ENCODE measurements around the gene PILRA. TPM values are rescaled to one million over a fixed set of nuclear protein-coding genes. Genes with fewer than 3 reads are reported as not detected.
"Not testable (repeated sequence)": the region's sequence is repeated elsewhere in the genome, so short reads cannot be mapped to it uniquely, and the experiment has no call there.

The PILRA gene
- total RNA-seq, 1 donor from 2014 or later: not detected

DNA sequence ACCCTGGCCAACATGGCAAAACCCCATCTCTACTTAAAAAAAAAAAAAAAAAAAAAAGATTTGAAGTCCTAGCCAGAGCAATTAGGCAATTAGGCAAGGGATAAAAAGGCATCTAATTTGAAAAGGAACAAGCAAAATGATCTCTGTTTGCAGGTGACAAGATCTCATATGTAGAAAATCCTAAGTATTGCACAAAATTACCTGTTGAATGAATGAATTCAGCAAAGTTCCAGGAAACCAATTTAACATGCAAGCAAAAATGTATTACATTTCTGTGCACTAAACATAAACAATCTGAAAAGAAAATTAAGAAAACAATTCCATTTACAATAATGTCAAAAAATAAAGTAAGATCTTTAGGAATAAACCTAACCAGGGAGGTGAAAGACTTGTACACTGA, 10.2 kb upstream of the PILRA start:
- DNase-seq (ENCODE audit: low read depth): no peak
- H3K4me3 ChIP-seq (ENCODE audit: low read depth, low read length): no peak overlapping the region
- TF ChIP-seq, protein P1, sequence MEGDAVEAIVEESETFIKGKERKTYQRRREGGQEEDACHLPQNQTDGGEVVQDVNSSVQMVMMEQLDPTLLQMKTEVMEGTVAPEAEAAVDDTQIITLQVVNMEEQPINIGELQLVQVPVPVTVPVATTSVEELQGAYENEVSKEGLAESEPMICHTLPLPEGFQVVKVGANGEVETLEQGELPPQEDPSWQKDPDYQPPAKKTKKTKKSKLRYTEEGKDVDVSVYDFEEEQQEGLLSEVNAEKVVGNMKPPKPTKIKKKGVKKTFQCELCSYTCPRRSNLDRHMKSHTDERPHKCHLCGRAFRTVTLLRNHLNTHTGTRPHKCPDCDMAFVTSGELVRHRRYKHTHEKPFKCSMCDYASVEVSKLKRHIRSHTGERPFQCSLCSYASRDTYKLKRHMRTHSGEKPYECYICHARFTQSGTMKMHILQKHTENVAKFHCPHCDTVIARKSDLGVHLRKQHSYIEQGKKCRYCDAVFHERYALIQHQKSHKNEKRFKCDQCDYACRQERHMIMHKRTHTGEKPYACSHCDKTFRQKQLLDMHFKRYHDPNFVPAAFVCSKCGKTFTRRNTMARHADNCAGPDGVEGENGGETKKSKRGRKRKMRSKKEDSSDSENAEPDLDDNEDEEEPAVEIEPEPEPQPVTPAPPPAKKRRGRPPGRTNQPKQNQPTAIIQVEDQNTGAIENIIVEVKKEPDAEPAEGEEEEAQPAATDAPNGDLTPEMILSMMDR (conservative IDR thresholded peaks at IDR 0.05; ENCODE audit: low read depth, low read length): no peak

DNA sequence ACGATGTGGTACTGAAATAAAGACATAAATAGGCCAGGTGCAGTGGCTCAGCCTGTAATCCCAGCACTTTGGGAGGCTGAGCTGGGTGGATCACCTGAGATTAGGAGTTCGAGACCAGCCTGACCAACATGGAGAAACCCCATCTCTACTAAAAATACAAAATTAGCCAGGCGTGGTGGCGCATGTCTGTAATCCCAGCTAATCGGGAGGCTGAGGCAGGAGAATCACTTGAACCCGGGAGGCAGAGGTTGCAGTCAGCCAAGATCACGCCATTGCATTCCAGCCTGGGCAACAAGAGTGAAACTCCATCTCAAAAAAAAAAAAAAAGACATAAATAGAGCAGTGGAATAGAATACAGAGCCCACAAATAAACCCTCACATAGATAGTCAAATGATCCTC, 9.5 kb upstream of the PILRA start:
- DNase-seq (ENCODE audit: low read depth); H3K4me3 ChIP-seq (ENCODE audit: low read depth, low read length): not testable (repeated sequence)

DNA sequence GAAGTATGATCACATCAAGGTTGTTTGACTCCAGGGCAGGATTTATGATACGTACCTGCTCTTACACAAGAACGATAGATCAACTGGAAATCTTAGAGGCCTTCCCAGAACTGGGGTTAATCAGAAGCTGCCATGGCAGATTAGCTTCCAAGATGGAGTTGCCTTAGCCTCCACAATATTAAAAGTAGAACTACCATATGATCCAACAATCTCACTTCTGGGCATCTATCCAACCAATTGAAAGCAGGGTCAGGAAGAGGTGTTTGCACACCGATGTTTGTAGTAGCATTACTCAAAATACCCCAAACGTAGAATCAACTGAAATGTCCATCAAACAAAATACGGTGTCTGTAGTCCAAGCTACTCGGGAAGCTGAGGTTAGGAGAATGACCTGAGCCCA, 8.8 kb upstream of the PILRA start:
- TF ChIP-seq, protein P1 (conservative IDR thresholded peaks at IDR 0.05; ENCODE audit: low read depth, low read length): no peak
- no peak overlapping the region for H3K4me3 ChIP-seq (ENCODE audit: low read depth, low read length)
- DNase-seq (ENCODE audit: low read depth): no peak

DNA sequence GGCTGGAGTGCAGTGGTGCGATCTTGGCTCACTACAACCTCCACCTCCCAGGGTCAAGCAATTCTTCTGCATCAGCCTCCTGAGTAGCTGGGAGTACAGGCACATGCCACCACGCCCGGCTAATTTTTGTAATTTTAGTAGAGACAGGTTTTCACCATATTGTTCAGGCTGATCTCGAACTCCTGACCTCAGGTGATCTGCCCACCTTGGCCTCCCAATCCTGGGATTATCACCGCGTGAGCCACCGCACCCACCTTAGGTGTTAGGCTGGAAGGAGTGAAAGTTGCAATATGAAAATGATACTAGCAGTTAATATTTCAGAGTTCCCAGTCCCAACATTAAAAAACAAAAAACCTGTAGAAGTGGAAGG, 7.3 kb upstream of the PILRA start:
- DNase-seq (ENCODE audit: low read depth); H3K4me3 ChIP-seq (ENCODE audit: low read depth, low read length): not testable (repeated sequence)

DNA sequence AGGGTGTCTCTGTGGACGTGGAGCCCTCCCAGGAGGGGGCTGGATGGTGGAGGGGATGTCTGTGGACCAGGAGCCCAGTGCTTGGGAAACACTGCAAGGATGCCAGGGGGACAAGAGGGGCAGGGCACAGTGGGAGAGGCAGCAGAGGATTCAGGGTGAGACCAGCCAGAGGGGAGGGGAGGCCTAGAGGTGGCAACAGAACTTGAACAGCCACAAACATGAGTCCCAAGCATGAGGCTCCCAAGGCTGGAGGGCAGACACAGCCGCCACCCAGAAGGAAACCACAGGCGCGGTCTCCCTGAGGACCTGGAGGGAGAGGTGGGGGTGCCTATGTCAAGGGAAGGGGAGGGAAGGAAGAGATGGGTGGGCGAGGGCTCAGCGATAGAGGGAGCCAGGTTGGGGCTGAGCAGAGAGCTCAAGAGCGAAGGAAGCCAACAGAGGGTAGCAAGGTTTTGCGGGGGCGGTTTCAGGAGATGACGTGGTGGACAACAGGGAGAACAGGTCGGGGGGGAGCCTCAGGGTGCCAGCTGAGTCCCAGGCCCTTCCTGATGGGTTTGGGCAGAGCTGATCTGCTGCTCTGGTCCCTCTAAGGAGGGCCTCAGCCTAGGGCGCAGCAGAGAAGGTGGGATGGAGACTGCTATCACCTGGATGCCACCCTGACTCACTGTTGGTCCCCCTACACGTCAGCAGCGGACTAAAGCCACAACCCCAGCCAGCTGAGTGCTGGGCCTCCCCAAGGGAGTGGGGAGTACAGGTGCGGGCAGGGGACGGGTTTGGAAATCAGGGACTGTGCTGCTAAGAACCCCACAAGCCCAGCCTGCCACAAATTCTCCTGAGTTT, 6.7 kb upstream of the PILRA start:
- no peak for DNase-seq (ENCODE audit: low read depth)
- TF ChIP-seq, protein P1 (conservative IDR thresholded peaks at IDR 0.05; ENCODE audit: low read depth, low read length): no peak
- H3K4me3 ChIP-seq (ENCODE audit: low read depth, low read length): no peak overlapping the region

DNA sequence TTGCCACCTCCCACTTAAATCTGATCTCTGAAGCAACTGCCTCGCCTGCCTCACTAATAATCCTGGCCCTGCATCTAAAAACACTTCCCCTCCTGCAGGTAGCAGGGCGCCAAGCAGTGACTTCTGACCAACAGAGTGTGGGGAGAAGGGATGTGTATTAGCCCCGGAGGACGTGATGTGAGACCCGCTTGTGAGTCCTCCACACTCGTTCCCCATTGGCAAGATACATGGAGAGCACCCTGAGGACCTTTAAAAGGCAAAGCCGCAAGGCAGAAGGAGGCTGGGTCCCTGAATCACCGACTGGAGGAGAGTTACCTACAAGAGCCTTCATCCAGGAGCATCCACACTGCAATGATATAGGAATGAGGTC, 6.1 kb upstream of the PILRA start:
- H3K4me3 ChIP-seq (ENCODE audit: low read depth, low read length): no peak overlapping the region
- DNase-seq (ENCODE audit: low read depth): no peak
- TF ChIP-seq, protein P1 (conservative IDR thresholded peaks at IDR 0.05; ENCODE audit: low read depth, low read length): no peak

DNA sequence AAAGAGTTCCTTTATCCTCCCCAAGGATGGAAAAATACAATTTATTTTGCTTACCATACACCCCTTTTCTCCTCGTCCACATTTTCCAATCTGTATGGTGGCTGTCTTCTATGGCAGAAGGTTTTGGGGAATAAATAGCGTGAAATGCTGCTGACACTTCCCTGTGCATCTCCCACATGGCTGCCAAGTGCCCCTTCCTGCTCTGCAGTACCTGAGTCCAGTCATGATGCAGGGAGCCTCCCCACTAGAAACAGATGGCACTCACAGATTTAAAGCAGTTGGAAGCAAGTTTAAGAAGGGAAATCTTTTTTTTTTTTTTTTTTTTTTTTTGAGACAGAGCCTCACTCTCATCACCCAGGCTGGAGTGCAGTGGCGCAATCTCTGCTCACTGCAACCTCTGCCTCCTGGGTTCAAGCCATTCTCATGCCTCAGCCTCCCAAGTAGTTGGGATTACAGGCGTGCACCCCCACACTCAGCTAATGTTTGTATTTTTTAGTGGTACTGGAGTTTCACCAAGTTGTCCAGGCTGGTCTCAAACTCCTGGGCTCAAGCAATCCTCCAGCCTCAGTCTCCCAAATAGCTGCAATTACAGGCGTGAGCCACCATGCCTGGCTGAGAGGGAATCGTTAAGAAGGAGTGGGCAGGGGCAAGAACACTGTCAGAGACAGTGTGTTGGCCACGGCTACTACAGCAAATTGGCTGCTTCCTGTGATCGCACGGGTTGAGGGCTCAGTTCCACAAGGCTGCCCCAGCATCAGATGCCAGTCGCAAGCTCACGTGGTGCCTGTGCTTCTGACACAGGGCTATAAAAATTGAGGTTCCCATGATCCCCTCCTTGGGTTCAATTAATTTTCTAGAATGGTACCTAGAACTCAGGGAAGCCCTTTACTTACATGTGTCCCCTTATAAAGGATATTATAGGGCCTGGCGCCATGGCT, 5.3 kb upstream of the PILRA start:
- DNase-seq (ENCODE audit: low read depth): no peak
- TF ChIP-seq, protein P1 (conservative IDR thresholded peaks at IDR 0.05; ENCODE audit: low read depth, low read length): no peak

More for the DNA sequence above, 5.3 kb upstream of the PILRA start:
- H3K4me3 ChIP-seq (ENCODE audit: low read depth, low read length): no peak overlapping the region
